OCI-LY7 (cell line): ENCODE data around the gene HPSE2. TPM values are rescaled to one million over a fixed set of nuclear protein-coding genes. Genes with fewer than 3 reads are reported as not detected.

Source experiments
- BruUV-seq: library from RNA; stranded (reverse); fragments of 400-500 nt; replicated peaks from 2 replicates; lab custom pipeline; 2021; lab: Mats Ljungman, UMichigan
- CTCF ChIA-PET: fragments of 300-600 bp; sonication (Branson Sonifier 250); formaldehyde crosslinking; loops from one replicate; lab custom pipeline; 2022; ENCODE audit warnings: antibody characterized with exemption; ENCODE audit not compliant: unreplicated experiment; lab: Charles Lee
- POLR2A ChIA-PET: fragments of 300-600 bp; sonication (Branson Sonifier 250); formaldehyde crosslinking; loops from one replicate; lab custom pipeline; 2022; ENCODE audit warnings: antibody characterized with exemption; lab: Charles Lee
- DNase-seq: peaks from one replicate; pipeline ENCODE4 v3.0.0-alpha.2; 2015; ENCODE audit warnings: low spot score
- H2AFZ ChIP-seq: fragments of 200-600 bp; sonication (generic), shearing (Covaris generic); 2 replicates; pipeline ENCODE4 v1.6.1; 2014; ENCODE audit warnings: mild to moderate bottlenecking, antibody characterized with exemption, low read length, moderate library complexity
- H3K27ac ChIP-seq: fragments of 200-600 bp; sonication (generic); 2 replicates; pipeline ENCODE4 v1.5.1; 2014; ENCODE audit warnings: mixed run types, low read depth, mild to moderate bottlenecking, moderate library complexity, low read length, inconsistent platforms; ENCODE audit not compliant: poor library complexity, severe bottlenecking
- H3K36me3 ChIP-seq: fragments of 200-600 bp; sonication (generic); 2 replicates; pipeline ENCODE4 v1.6.1; 2014; ENCODE audit warnings: mild to moderate bottlenecking, antibody characterized with exemption, low read length, moderate library complexity, mixed read lengths; ENCODE audit not compliant: insufficient read depth
- H3K4me1 ChIP-seq: fragments of 200-600 bp; sonication (generic); 2 replicates; pipeline ENCODE4 v1.5.1; 2014; ENCODE audit warnings: mild to moderate bottlenecking, low read length; ENCODE audit not compliant: insufficient read depth, poor library complexity, severe bottlenecking
- H3K4me2 ChIP-seq: fragments of 200-600 bp; sonication (generic); 2 replicates; pipeline ENCODE4 v1.6.1; 2014; ENCODE audit warnings: mild to moderate bottlenecking, low read length
- H3K4me3 ChIP-seq: fragments of 200-600 bp; sonication (generic); 2 replicates; pipeline ENCODE4 v1.5.1; 2014; ENCODE audit warnings: mild to moderate bottlenecking, low read depth, low read length; ENCODE audit not compliant: poor library complexity, severe bottlenecking
- H3K79me2 ChIP-seq: fragments of 200-600 bp; sonication (generic); 2 replicates; pipeline ENCODE4 v1.6.1; 2016; ENCODE audit warnings: low read depth, mild to moderate bottlenecking, low read length, moderate library complexity, mixed read lengths; ENCODE audit not compliant: insufficient read depth
- H3K9me2 ChIP-seq: fragments of 200-600 bp; sonication (generic); 2 replicates; pipeline ENCODE4 v1.6.1; 2016; ENCODE audit warnings: mild to moderate bottlenecking, low read length, mixed read lengths; ENCODE audit not compliant: insufficient read depth
- H3K9me3 ChIP-seq: fragments of 200-600 bp; sonication (generic); 2 replicates; pipeline ENCODE4 v1.6.1; 2014; ENCODE audit warnings: mild to moderate bottlenecking, mixed run types, low read length, mixed read lengths
- H4K20me1 ChIP-seq: fragments of 200-600 bp; sonication (generic); 2 replicates; pipeline ENCODE4 v1.6.1; 2014; ENCODE audit warnings: mild to moderate bottlenecking, antibody characterized with exemption, low read length, moderate library complexity, mixed read lengths; ENCODE audit not compliant: insufficient read depth
- EZH2phosphoT487 ChIP-seq: fragments of 200-600 bp; sonication (generic); IDR thresholded peaks from 2 replicates; pipeline ENCODE4 v1.6.1; 2018; ENCODE audit warnings: low read depth, borderline replicate concordance, mild to moderate bottlenecking, mixed run types, antibody characterized with exemption, low read length, moderate library complexity, mixed read lengths
- intact Hi-C: fragments of 100-400 bp; cut with micrococcal nuclease; formaldehyde crosslinking; loops from one replicate; pipeline ENCODE4 v1.10.0; 2022; ENCODE audit not compliant: unreplicated experiment
- total RNA-seq, 2 experiments: library from RNA; depleted of rRNA in 1 of 2; stranded (reverse); fragments of >200 nt in 1 of 2; shearing (Covaris generic) in 1 of 2; gene quantifications; 2 replicates each; pipeline ENCODE4 v1.2.3, GENCODE V29; 2014 to 2022
- TF ChIP-seq, protein P1 (sequence below): fragments of 200-600 bp; sonication (generic); conservative IDR thresholded peaks from 2 replicates; pipeline ENCODE4 v1.5.1; 2014; ENCODE audit warnings: mild to moderate bottlenecking, antibody characterized with exemption, low read length, moderate library complexity, mixed read lengths

The HPSE2 gene
- total RNA-seq, 2 experiments from 2014 or later: not detected

- TF ChIP-seq EZH2phosphoT487: no peak
- TF ChIP-seq, protein P1, sequence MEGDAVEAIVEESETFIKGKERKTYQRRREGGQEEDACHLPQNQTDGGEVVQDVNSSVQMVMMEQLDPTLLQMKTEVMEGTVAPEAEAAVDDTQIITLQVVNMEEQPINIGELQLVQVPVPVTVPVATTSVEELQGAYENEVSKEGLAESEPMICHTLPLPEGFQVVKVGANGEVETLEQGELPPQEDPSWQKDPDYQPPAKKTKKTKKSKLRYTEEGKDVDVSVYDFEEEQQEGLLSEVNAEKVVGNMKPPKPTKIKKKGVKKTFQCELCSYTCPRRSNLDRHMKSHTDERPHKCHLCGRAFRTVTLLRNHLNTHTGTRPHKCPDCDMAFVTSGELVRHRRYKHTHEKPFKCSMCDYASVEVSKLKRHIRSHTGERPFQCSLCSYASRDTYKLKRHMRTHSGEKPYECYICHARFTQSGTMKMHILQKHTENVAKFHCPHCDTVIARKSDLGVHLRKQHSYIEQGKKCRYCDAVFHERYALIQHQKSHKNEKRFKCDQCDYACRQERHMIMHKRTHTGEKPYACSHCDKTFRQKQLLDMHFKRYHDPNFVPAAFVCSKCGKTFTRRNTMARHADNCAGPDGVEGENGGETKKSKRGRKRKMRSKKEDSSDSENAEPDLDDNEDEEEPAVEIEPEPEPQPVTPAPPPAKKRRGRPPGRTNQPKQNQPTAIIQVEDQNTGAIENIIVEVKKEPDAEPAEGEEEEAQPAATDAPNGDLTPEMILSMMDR: no peak
- Histone ChIP-seq H3K79me2 (no peaks in the 10 kb centered on the region), H2AFZ (no peak overlapping the region), H3K9me3 (no peaks in the 10 kb centered on the region), H3K9me2 (no peaks in the 10 kb centered on the region), H3K4me3 (no peak overlapping the region), H3K4me1 (no peaks in the 10 kb centered on the region), H3K36me3 (no peaks in the 10 kb centered on the region), H3K27ac (no peak overlapping the region), H4K20me1 (no peaks in the 10 kb centered on the region), H3K4me2 (no peak overlapping the region)
- ChIA-PET CTCF (no interaction called here), POLR2A (no interaction called here)
- DNase-seq: no peak
- no TSS peak for BruUV-seq
- intact Hi-C loops: no loop called here
These were observed 568.6 kb downstream of the HPSE2 start for GRCh38 chr10:98667081-98667480.

DNA sequence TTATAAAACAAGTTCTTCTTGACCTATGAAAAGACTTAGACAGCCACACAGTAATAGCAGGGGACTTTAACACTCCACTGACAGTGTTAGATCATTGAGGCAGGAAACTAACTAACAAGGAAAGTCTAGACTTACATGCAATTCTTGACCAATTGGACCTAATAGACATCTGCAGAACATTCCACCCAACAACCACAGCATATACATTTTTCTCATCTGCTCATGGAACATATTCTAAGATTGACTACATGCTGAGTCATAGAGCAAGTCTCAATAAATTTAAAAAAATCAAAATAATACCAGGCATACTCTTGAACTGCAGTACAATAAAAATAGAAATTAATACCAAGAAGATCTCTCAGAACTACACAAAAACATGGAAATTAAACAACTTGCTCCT lies 569.4 kb downstream of the HPSE2 start:
- no peak overlapping the region for H3K27ac ChIP-seq
- intact Hi-C loops: no loop called here
- H3K4me1 ChIP-seq: no peaks in the 10 kb centered on the region
- POLR2A ChIA-PET: no interaction called here
- no peaks in the 10 kb centered on the region for H4K20me1 ChIP-seq
- H2AFZ ChIP-seq: no peak overlapping the region
- no peaks in the 10 kb centered on the region for H3K9me2 ChIP-seq
- no peak overlapping the region for H3K4me3 ChIP-seq
- no peak overlapping the region for H3K4me2 ChIP-seq
- BruUV-seq: no TSS peak
- H3K79me2 ChIP-seq: no peaks in the 10 kb centered on the region
- no peaks in the 10 kb centered on the region for H3K36me3 ChIP-seq
- CTCF ChIA-PET: no interaction called here
- H3K9me3 ChIP-seq: no peaks in the 10 kb centered on the region
- DNase-seq: no peak
- TF ChIP-seq EZH2phosphoT487: no peak
- TF ChIP-seq, protein P1: no peak

- H2AFZ ChIP-seq: no peak overlapping the region
- H3K4me2 ChIP-seq: no peak overlapping the region
- ChIA-PET CTCF (no interaction called here), POLR2A (no interaction called here)
- H3K9me3 ChIP-seq: no peaks in the 10 kb centered on the region
- H3K4me1 ChIP-seq: no peaks in the 10 kb centered on the region
- no TSS peak for BruUV-seq
- no peaks in the 10 kb centered on the region for H3K36me3 ChIP-seq
- H3K4me3 ChIP-seq: no peak overlapping the region
- no peaks in the 10 kb centered on the region for H3K79me2 ChIP-seq
- intact Hi-C loops: loop anchor here (1.0 to 5.0 kb wide), 3 partner anchors 197 to 752 kb away; no protein-coding TSS in a partner anchor
- peak; percentile 52 for DNase-seq
- H3K9me2 ChIP-seq: no peaks in the 10 kb centered on the region
- H3K27ac ChIP-seq: no peak overlapping the region
- TF ChIP-seq, protein P1: peak; percentile 88
- no peak for TF ChIP-seq EZH2phosphoT487
- no peaks in the 10 kb centered on the region for H4K20me1 ChIP-seq
These were observed 571.2 kb downstream of the HPSE2 start for GRCh38 chr10:98664329-98665042.
